Tibial artery (tissue), 4 donors: Measurements from ENCODE around the gene ITGB1.
A peak's percentile ranks its signal among the peaks of the same experiment; 100 is the strongest.

ENCODE experiments used
- DNase-seq, 2 donors: peaks; one replicate each; pipeline ENCODE4 v3.0.0-alpha.2; 2019
- H3K27ac ChIP-seq, 2 donors: fragments of 200-600 bp; sonication (generic) in 1 of 2; 1 replicate in 1 of 2; 2 replicates in 1 of 2; pipeline ENCODE4 v1.5.1; 2018 to 2019; ENCODE audit warnings: mild to moderate bottlenecking in 1 of 2
- H3K27me3 ChIP-seq, 2 donors: fragments of 200-600 bp; sonication (generic) in 1 of 2; one replicate each; pipeline versions ENCODE4 v1.5.1 to v1.6.0; 2016 to 2019
- H3K36me3 ChIP-seq, 3 donors: fragments of 200-600 bp; sonication (generic) in 2 of 3; one replicate each; pipeline ENCODE4 v1.5.1; 2016 to 2019; ENCODE audit warnings: mild to moderate bottlenecking in 2 of 3
- H3K4me1 ChIP-seq, 4 donors: fragments of 200-600 bp; sonication (generic) in 2 of 4; 1 replicate in 3 of 4; 2 replicates in 1 of 4; pipeline ENCODE4 v1.5.1; 2016 to 2019
- H3K4me3 ChIP-seq, 2 donors: fragments of 200-600 bp; sonication (generic) in 1 of 2; 1 replicate in 1 of 2; 2 replicates in 1 of 2; pipeline ENCODE4 v1.5.1; 2018 to 2019; ENCODE audit warnings: mild to moderate bottlenecking in 2 of 2
- H3K9me3 ChIP-seq, 3 donors: fragments of 200-600 bp; sonication (generic) in 1 of 3; one replicate each; pipeline ENCODE4 v1.5.1; 2016 to 2019
- intact Hi-C: fragments of 100-400 bp; cut with DNase I; formaldehyde crosslinking; loops from one replicate; pipeline ENCODE4 v1.15.0; 2023; ENCODE audit warnings: low total_unique reads
- TF ChIP-seq, protein P1 (sequence below), 2 experiments: fragments of 200-600 bp in 1 of 2; fragments of 450-650 bp in 1 of 2; IDR thresholded peaks; one replicate each; pipeline ENCODE4 v1.5.1; 2017 to 2019; ENCODE audit warnings: antibody characterized with exemption in 2 of 2, mild to moderate bottlenecking in 1 of 2, moderate library complexity in 1 of 2

ITGB1 gene

DNA sequence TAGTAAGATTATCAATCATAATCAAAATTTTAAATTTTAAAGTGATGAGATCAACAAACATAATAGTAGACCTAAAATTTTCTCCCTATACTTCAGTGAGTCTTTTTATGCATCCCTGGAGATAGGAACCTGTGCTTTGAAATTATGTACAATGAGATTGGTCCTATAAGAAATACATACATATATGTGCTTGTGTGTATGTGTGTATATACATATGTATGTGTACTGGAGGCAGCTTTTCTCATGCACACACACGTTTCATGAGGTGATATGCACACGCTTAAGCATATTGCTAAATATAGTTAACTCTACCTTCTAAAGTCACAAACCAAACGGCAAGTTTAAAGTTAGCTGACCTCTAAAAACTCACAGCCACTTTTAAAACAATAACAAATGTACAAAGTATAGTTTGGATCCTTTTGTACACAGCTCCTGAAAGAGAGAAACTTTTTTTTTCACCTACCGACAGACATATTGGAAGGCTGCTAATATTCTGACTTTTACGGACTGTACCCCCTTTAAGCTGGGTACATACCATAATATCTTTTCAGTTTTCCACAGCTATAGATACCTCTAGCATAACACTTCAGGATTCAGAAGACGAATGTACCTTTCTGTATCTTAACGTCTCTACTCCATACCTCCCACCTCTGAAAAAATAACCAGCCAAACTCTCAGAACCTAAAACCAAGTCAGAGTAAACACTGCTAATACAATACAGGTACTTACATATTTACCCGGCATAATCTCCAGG lies 3.3 kb downstream of the ITGB1 start:
- intact Hi-C loops: loop anchor here (5.0 kb wide), 1 partner anchor 1712 kb away; no protein-coding TSS in a partner anchor
- H3K4me1 ChIP-seq: peaks cover 0 to 72% (median 36%) of the 10 kb centered on the region in 4 donors
- H3K27me3 ChIP-seq: no peaks in the 10 kb centered on the region
- no peaks in the 10 kb centered on the region for H3K9me3 ChIP-seq
- no peak for DNase-seq
- TF ChIP-seq, protein P1, sequence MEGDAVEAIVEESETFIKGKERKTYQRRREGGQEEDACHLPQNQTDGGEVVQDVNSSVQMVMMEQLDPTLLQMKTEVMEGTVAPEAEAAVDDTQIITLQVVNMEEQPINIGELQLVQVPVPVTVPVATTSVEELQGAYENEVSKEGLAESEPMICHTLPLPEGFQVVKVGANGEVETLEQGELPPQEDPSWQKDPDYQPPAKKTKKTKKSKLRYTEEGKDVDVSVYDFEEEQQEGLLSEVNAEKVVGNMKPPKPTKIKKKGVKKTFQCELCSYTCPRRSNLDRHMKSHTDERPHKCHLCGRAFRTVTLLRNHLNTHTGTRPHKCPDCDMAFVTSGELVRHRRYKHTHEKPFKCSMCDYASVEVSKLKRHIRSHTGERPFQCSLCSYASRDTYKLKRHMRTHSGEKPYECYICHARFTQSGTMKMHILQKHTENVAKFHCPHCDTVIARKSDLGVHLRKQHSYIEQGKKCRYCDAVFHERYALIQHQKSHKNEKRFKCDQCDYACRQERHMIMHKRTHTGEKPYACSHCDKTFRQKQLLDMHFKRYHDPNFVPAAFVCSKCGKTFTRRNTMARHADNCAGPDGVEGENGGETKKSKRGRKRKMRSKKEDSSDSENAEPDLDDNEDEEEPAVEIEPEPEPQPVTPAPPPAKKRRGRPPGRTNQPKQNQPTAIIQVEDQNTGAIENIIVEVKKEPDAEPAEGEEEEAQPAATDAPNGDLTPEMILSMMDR (IDR thresholded peaks at IDR 0.05): no peak
- no peaks in the 10 kb centered on the region for H3K36me3 ChIP-seq
- peak overlapping the region; percentile 87 to 98 for H3K4me3 ChIP-seq
- peak overlapping the region; percentile 53 to 95 for H3K27ac ChIP-seq

DNA sequence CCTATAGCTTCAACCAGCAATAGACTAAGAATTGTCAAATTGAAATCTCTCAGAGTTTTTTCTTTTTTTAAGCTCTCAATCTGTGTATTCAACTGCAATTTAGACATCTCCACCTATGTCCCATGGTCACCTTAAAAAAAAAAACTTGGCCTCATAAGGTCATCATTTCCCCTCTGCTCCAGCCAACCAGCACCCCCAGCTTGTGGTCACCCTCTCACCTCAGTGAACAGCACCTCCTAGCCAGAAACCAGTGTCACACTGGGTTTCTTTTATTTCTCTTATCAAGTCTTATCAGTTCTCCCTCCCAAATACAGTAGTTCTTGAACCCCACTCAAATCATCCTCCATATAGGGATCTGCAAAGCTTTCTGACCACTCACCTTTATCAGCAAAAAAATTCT lies 4.0 kb downstream of the ITGB1 start:
- intact Hi-C loops: loop anchor here (5.0 kb wide), 1 partner anchor 1712 kb away; no protein-coding TSS in a partner anchor
- no peak overlapping the region for H3K4me3 ChIP-seq
- TF ChIP-seq, protein P1 (IDR thresholded peaks at IDR 0.05): no peak

DNA sequence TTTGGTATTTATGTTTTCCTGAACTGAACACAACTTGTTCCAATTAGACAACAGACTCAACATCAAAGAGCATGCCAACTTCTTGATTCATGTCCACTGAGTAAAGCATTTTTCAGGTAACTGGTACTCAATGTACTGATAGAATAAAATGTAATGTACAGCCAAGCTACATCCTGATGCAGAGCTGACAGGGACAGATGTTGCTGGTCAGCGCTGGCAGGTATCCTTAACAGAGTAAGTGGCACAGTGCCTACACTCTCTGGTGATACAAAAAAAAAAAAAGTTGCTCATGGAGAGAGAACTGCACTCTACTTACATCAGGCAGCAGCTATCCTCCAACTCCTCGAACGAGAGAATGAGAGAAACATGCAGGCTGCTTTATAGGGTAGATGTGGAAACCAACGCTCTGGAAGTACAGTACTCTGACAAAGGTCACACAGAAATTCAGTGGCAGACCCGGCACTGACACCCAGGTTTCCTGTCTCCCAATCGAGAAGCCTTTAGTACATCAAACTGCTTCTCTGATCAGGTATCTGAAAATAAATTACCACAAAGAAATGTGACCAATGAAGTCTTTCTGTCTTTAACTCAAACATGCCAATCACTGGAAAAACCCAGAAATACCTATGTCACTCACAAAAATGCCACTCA lies 4.6 kb downstream of the ITGB1 start:
- no peak for DNase-seq
- H3K9me3 ChIP-seq: no peaks in the 10 kb centered on the region
- peak overlapping the region in 1 of 2 donors; percentile 95 for H3K27ac ChIP-seq
- H3K27me3 ChIP-seq: no peaks in the 10 kb centered on the region
- no peaks in the 10 kb centered on the region for H3K36me3 ChIP-seq
- intact Hi-C loops: loop anchor here (5.0 kb wide), 1 partner anchor 1711 kb away; no protein-coding TSS in a partner anchor
- peaks cover 0 to 77% (median 34%) of the 10 kb centered on the region in 4 donors for H3K4me1 ChIP-seq
- H3K4me3 ChIP-seq: no peak overlapping the region
- TF ChIP-seq, protein P1 (IDR thresholded peaks at IDR 0.05): no peak

More for the DNA sequence above, 4.0 kb downstream of the ITGB1 start:
- no peaks in the 10 kb centered on the region for H3K36me3 ChIP-seq
- DNase-seq: no peak
- H3K27me3 ChIP-seq: no peaks in the 10 kb centered on the region
- H3K27ac ChIP-seq: peak overlapping the region; percentile 11 to 95
- H3K9me3 ChIP-seq: no peaks in the 10 kb centered on the region
- H3K4me1 ChIP-seq: peaks cover 0 to 72% (median 32%) of the 10 kb centered on the region in 4 donors

DNA sequence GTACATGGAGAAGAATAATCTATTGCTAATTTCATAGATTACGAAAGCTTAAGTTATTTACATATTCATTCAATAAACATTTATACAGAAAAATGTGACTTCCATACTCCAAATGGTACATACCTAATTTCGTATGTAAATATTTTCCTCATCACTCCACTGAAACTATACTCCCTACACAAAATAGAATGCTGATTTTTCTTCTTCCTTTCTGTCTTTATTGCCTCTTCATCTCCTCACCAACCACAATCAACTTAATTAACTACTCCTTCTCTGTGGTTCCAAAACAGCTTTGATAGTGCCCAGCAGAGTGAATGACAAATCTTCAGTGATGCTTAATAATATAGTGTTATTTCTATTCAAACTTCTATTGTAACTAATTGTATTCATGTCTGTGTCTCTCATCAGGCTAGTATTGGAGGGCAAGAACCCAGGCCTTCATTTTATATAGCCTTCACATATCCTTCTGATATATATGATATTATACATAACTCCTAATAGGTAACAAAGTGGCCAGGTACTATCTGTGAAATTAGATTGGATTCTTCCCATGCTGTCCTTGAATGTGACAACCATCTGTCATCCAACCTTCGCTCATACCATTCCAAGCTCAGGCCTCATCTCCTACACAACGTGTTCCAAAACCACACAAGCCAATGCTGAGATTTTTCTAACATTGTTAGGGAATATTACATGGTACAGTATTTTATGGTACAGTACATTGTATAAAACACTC lies 5.3 kb downstream of the ITGB1 start:
- Histone ChIP-seq H3K9me3 (no peaks in the 10 kb centered on the region), H3K27ac (peak overlapping the region in 1 of 2 donors; percentile 95), H3K27me3 (no peaks in the 10 kb centered on the region), H3K4me3 (no peak overlapping the region), H3K36me3 (no peaks in the 10 kb centered on the region), H3K4me1 (peaks cover 0 to 84% (median 34%) of the 10 kb centered on the region in 4 donors)
- TF ChIP-seq, protein P1 (IDR thresholded peaks at IDR 0.05): no peak
- no peak for DNase-seq
- intact Hi-C loops: loop anchor here (5.0 kb wide), 1 partner anchor 1710 kb away; no protein-coding TSS in a partner anchor

DNA sequence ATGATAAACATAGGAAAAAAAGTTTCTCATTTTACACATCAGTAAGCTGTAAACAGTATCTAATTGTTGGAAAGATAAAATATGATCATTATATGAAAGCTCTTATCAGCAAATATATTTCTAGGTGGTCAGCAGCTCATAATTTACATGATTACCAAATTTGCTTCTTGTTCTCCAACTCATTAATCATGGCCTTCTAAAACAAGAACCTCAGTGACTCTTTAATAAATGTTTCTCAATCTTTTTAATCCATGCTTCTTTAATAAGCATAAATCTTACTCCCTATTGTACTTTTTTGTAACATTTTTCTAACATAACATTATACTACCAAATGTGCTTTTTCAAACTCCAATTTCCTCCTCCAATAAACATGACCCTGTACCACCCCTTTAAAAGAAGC lies 5.9 kb downstream of the ITGB1 start:
- Histone ChIP-seq H3K9me3 (no peaks in the 10 kb centered on the region), H3K4me3 (no peak overlapping the region), H3K27ac (peak overlapping the region in 1 of 2 donors; percentile 5), H3K4me1 (peaks cover 0 to 90% (median 34%) of the 10 kb centered on the region in 4 donors), H3K27me3 (no peaks in the 10 kb centered on the region), H3K36me3 (no peaks in the 10 kb centered on the region)
- intact Hi-C loops: loop anchor here (5.0 kb wide), 1 partner anchor 1710 kb away; no protein-coding TSS in a partner anchor
- no peak for DNase-seq
- TF ChIP-seq, protein P1 (IDR thresholded peaks at IDR 0.05): no peak
